K562 (cell line): ENCODE measurements around the gene ZNF865. TPM values are rescaled to one million over a fixed set of nuclear protein-coding genes. Genes with fewer than 3 reads are reported as not detected.

Source experiments
- ATAC-seq: fragments of 200-7000 bp; cut with Tn5 transposase; 3 replicates; pipeline ENCODE4 v1.9.1; 2020; ENCODE audit warnings: moderate library complexity
- BruUV-seq: library from RNA; stranded (reverse); fragments of 400-500 nt; replicated peaks from 2 replicates; lab custom pipeline; 2021; lab: Mats Ljungman, UMichigan
- CTCF ChIA-PET: fragments of 300-600 bp; formaldehyde crosslinking; extraction: SDS; loops from one replicate; lab custom pipeline; 2021; ENCODE audit warnings: low intra/inter-chr PET ratio; lab: Yijun Ruan, JAX
- POLR2A ChIA-PET: fragments of 300-600, 350-650 bp; sonication (Branson Sonifier 250); formaldehyde crosslinking; extraction: SDS; loops from one replicate; lab custom pipeline; 2021; ENCODE audit warnings: antibody characterized with exemption, inconsistent platforms; lab: Yijun Ruan, JAX
- DNase-seq, 4 experiments: peaks; one replicate each; pipeline versions ENCODE4 v3.0.0 to v3.0.0-alpha.2; 2011 to 2018; ENCODE audit warnings: low spot score in 3 of 4, mixed read lengths in 3 of 4; ENCODE audit errors: extremely low read depth in 1 of 4
- FAIRE-seq: peaks from 2 replicates; lab custom pipeline; 2011; peaks lifted over from hg19 to GRCh38; lab: Jason Lieb, UNC
- H2AFZ ChIP-seq: 2 replicates; pipeline ENCODE4 v1.6.0; 2011; ENCODE audit warnings: low read depth, low read length, control low read depth, inconsistent platforms
- H3K27ac ChIP-seq: fragments of 200-600 bp; 3 replicates; pipeline ENCODE4 v1.8.0; 2011; ENCODE audit warnings: low read depth, mild to moderate bottlenecking, control low read depth, inconsistent platforms, low read length, moderate library complexity, mixed read lengths; ENCODE audit errors: extremely low read depth
- H3K27me3 ChIP-seq, 2 experiments: fragments of 300-600 bp in 1 of 2; 2 replicates in 1 of 2; 3 replicates in 1 of 2; pipeline versions ENCODE4 v1.6.0 to v1.8.0; 2011; ENCODE audit warnings: inconsistent platforms in 2 of 2, low read length in 2 of 2, mild to moderate bottlenecking in 1 of 2, mixed read lengths in 1 of 2, moderate library complexity in 1 of 2; ENCODE audit not compliant: control insufficient read depth in 2 of 2, insufficient read depth in 2 of 2
- H3K36me3 ChIP-seq: fragments of 300-600 bp; 3 replicates; pipeline ENCODE4 v1.8.0; 2011; ENCODE audit warnings: mild to moderate bottlenecking, low read length, inconsistent platforms; ENCODE audit not compliant: control insufficient read depth, insufficient read depth
- H3K4me1 ChIP-seq, 2 experiments: fragments of 200-600 bp in 1 of 2; replicated peaks in 1 of 2; 2 replicates in 1 of 2; 3 replicates in 1 of 2; pipeline versions ENCODE4 v1.5.1 to v1.8.0; 2011; ENCODE audit warnings: inconsistent platforms in 2 of 2, low read length in 2 of 2, mild to moderate bottlenecking in 1 of 2, mixed read lengths in 1 of 2, moderate library complexity in 1 of 2; ENCODE audit not compliant: control insufficient read depth in 2 of 2, insufficient read depth in 2 of 2
- H3K4me2 ChIP-seq: 2 replicates; pipeline ENCODE4 v1.6.1; 2011; ENCODE audit warnings: low read length, control low read depth, inconsistent platforms, mixed read lengths; ENCODE audit not compliant: insufficient read depth
- H3K4me3 ChIP-seq: fragments of 200-600 bp; sonication (generic), shearing (Covaris generic); 2 replicates; pipeline ENCODE4 v1.5.1; 2016; ENCODE audit warnings: control low read depth, inconsistent platforms
- H3K79me2 ChIP-seq: fragments of 200-600 bp; 3 replicates; pipeline ENCODE4 v1.8.0; 2011; ENCODE audit warnings: low read length, inconsistent platforms; ENCODE audit not compliant: control insufficient read depth, insufficient read depth
- H3K9ac ChIP-seq, 2 experiments: 2 replicates each; pipeline versions ENCODE4 v1.6.0 to v1.6.1; 2011; ENCODE audit warnings: low read depth in 2 of 2, low read length in 2 of 2, control low read depth in 1 of 2, inconsistent platforms in 1 of 2, mild to moderate bottlenecking in 1 of 2, mixed read lengths in 1 of 2; ENCODE audit not compliant: insufficient read depth in 1 of 2
- H3K9me1 ChIP-seq: one replicate; pipeline ENCODE4 v1.6.0; 2011; ENCODE audit warnings: inconsistent platforms, mild to moderate bottlenecking, low read length, moderate library complexity; ENCODE audit not compliant: control insufficient read depth, insufficient read depth
- H3K9me3 ChIP-seq: replicated peaks from 2 replicates; pipeline ENCODE4 v1.5.1; 2011; ENCODE audit warnings: low read depth, low read length, inconsistent platforms; ENCODE audit not compliant: control insufficient read depth, insufficient read depth
- H4K20me1 ChIP-seq: replicated peaks from 2 replicates; pipeline ENCODE4 v1.6.1; 2011; ENCODE audit warnings: low read length, inconsistent platforms, mixed read lengths; ENCODE audit not compliant: control insufficient read depth, insufficient read depth
- CC2D1A ChIP-seq: fragments of 450-650 bp; IDR thresholded peaks from 2 replicates; pipeline ENCODE4 v1.6.1; 2017; ENCODE audit warnings: mild to moderate bottlenecking
- CEBPG ChIP-seq, 3 experiments: fragments of 200-800 bp in 1 of 3; sonication (Bioruptor generic) in 1 of 3; sonication (generic) in 1 of 3; formaldehyde crosslinking in 1 of 3; IDR thresholded peaks in 2 of 3; conservative IDR thresholded peaks in 1 of 3; 2 replicates each; pipeline versions ENCODE4 v1.6.1 to v1.8.0; 2016 to 2022; ENCODE audit warnings: missing compliant biosample characterization in 2 of 3, missing genetic modification characterization in 2 of 3, mild to moderate bottlenecking in 1 of 3, missing genetic modification reagents in 1 of 3
- CSDE1 ChIP-seq, 2 experiments: fragments of 450-650 bp; IDR thresholded peaks; 2 replicates each; pipeline ENCODE4 v1.6.1; 2016; ENCODE audit warnings: mild to moderate bottlenecking in 1 of 2
- FOXA3 ChIP-seq, 2 experiments: fragments of 450-650 bp in 1 of 2; sonication (generic) in 1 of 2; formaldehyde crosslinking; IDR thresholded peaks in 1 of 2; conservative IDR thresholded peaks in 1 of 2; 2 replicates each; pipeline versions ENCODE4 v1.4.0 to v1.8.0; 2020 to 2022; ENCODE audit warnings: mild to moderate bottlenecking in 2 of 2, missing genetic modification reagents in 1 of 2
- GABPB1 ChIP-seq: sonication (generic); formaldehyde crosslinking; IDR thresholded peaks from 2 replicates; pipeline ENCODE4 v1.8.0; 2022; ENCODE audit warnings: mild to moderate bottlenecking, missing genetic modification reagents
- HCFC1 ChIP-seq: IDR thresholded peaks from 2 replicates; pipeline ENCODE4 v1.6.1; 2012; ENCODE audit warnings: low read depth, low read length, improper control_type of control experiment
- JUND ChIP-seq, 2 experiments: IDR thresholded peaks; 2 replicates in 1 of 2; 3 replicates in 1 of 2; pipeline ENCODE4 v1.6.1; 2011; ENCODE audit warnings: borderline replicate concordance in 2 of 2, low read depth in 2 of 2, low read length in 2 of 2, improper control_type of control experiment in 1 of 2, missing biosample characterization in 1 of 2, missing genetic modification characterization in 1 of 2, missing genetic modification reagents in 1 of 2
- NR4A1 ChIP-seq, 2 experiments: fragments of 250-450 bp in 1 of 2; fragments of 450-650 bp in 1 of 2; sonication (Bioruptor Pico) in 1 of 2; IDR thresholded peaks; 2 replicates each; pipeline versions ENCODE4 v1.4.0 to v1.6.1; 2016 to 2020; ENCODE audit warnings: mild to moderate bottlenecking in 2 of 2, missing compliant biosample characterization in 1 of 2, missing genetic modification characterization in 1 of 2, moderate library complexity in 1 of 2
- OTX1 ChIP-seq: fragments of 450-650 bp; formaldehyde crosslinking; IDR thresholded peaks from 2 replicates; pipeline ENCODE4 v1.4.0; 2022; ENCODE audit warnings: mild to moderate bottlenecking
- POLR2AphosphoS2 ChIP-seq: IDR thresholded peaks from 2 replicates; pipeline ENCODE4 v1.6.1; 2012; ENCODE audit warnings: low read length, improper control_type of control experiment
- POLR2AphosphoS5 ChIP-seq: IDR thresholded peaks from 2 replicates; pipeline ENCODE4 v1.6.1; 2011; ENCODE audit warnings: mild to moderate bottlenecking, low read depth, low read length, moderate library complexity; ENCODE audit not compliant: control insufficient read depth, insufficient read depth
- POLR2G ChIP-seq: fragments of 200-400 bp; formaldehyde crosslinking; IDR thresholded peaks from 2 replicates; pipeline ENCODE4 v1.6.1; 2017; ENCODE audit warnings: low read depth, mild to moderate bottlenecking, antibody characterized with exemption, low read length, moderate library complexity
- PTRF ChIP-seq: fragments of 450-650 bp; IDR thresholded peaks from 2 replicates; pipeline ENCODE4 v1.6.1; 2016; ENCODE audit warnings: mild to moderate bottlenecking, missing genetic modification characterization, missing compliant biosample characterization
- TRIM24 ChIP-seq, 2 experiments: fragments of 450-650 bp; IDR thresholded peaks; 2 replicates each; pipeline ENCODE4 v1.6.1; 2016
- ZFX ChIP-seq: sonication (generic); formaldehyde crosslinking; IDR thresholded peaks from 2 replicates; pipeline ENCODE4 v1.8.0; 2022; ENCODE audit warnings: mild to moderate bottlenecking, missing genetic modification reagents, moderate library complexity
- ZNF324 ChIP-seq: fragments of 250-450 bp; sonication (Bioruptor Pico); IDR thresholded peaks from 2 replicates; pipeline ENCODE4 v1.4.0; 2020; ENCODE audit warnings: mild to moderate bottlenecking
- ZNF764 ChIP-seq: fragments of 250-450 bp; sonication (Bioruptor Pico); IDR thresholded peaks from 2 replicates; pipeline ENCODE4 v1.4.0; 2020; ENCODE audit warnings: low read depth, mild to moderate bottlenecking, moderate library complexity
- WGBS: fragments of 100-300 bp; shearing (Covaris generic); methylation state at CpG from one replicate; pipeline ENCODE4 v1.1.6; 2016; ENCODE audit warnings: low coverage, mixed read lengths; ENCODE audit not compliant: insufficient coverage; ENCODE audit errors: missing lambda C conversion rate; 5-methylcytosine and 5-hydroxymethylcytosine counted together
- in situ Hi-C: fragments of 300-500 bp; cut with MboI; formaldehyde crosslinking; loops from 4 replicates; pipeline ENCODE4 v1.15.0; 2018; ENCODE audit warnings: inconsistent platforms, mixed read lengths
- intact Hi-C: fragments of 100-400 bp; cut with micrococcal nuclease; formaldehyde crosslinking; loops from 2 replicates; pipeline ENCODE4 v1.14.2; 2022
- polyA plus RNA-seq, 8 experiments: library from polyadenylated mRNA; depleted of rRNA in 4 of 8; stranded (reverse) in 5 of 8; unstranded in 3 of 8; fragments of >200 nt; fragmentation: Nextera tagmentation in 2 of 8; fragmentation: Illumina TruSeq in 1 of 8; extraction: Ambion mirVana in 2 of 8; extraction: Trizol in 1 of 8; gene quantifications; 2 replicates each; pipeline versions ENCODE4 v1.2.1 to v1.2.3, GENCODE V29; 2011 to 2014; ENCODE audit warnings: inconsistent platforms in 1 of 8, missing spikeins in 1 of 8
- total RNA-seq, 7 experiments: library from RNA; depleted of rRNA in 6 of 7; stranded (reverse); fragments of >200 nt in 6 of 7; fragmentation: Illumina TruSeq in 2 of 7; extraction: Trizol in 2 of 7; gene quantifications; 2 replicates each; pipeline versions ENCODE4 v1.2.1 to v1.2.3, GENCODE V29; 2011 to 2021; ENCODE audit warnings: low replicate concordance in 1 of 7
- TF ChIP-seq, protein P1 (sequence below): fragments of 450-650 bp; formaldehyde crosslinking; IDR thresholded peaks from 2 replicates; pipeline ENCODE4 v1.4.0; 2020; ENCODE audit warnings: mild to moderate bottlenecking, mixed read lengths

The ZNF865 gene
- total and polyA plus RNA-seq, 9 of the 15 experiments (the other 6 are each of a cell fraction or from before 2014, with no cell fraction given): 0.40 to 18.8 (median 1.6) TPM; not detected in 2

DNA sequence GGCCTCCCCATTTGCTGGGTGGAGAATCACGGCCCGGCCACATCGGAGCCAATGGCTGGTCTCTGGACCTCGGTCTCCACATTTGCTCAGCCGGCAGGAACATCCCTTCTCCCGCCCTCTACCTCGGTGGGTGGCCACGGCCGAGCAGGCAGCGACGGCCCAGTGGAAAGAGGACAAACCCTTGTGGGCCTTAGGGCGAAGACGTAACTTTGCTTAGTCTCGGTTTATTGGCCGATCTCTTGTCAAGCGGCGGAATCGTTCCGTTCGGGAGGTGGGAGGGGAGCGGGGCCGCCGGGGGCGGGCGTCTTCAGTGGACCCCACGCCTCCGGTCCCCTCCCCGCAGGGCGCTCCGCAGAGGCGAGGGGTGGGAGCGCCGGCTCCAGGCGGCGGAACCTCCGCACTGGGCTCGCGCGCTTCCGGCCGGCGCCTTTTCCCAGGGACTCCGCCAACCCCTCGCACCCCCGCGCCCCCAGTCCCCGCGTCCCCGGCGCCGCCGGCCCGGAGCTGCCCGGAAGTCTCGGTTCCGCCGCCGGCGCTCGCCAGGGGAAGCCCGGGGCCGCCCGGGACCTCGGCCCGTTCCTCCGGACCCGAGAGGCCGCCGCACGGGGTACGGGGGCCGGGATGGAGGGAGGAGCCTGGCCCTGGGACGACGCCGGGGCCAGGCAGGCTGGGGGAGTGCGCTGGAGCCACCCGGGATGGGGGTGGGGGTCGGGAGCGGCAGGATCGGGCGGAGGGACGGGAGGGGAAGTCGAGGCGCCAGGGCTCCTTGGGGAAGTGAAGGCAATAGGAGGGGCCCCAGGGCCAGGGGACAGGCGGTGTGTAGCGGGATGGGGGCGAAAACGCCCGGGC lies 35.4 kb downstream of the ZNF865 start, which contains the start of gene ZNF580:
ZNF580 (plus strand) TSS at position 426 of the 849 bp plus-strand sequence. CDS start 1,507 bp downstream, outside the sequence.
- peaks cover 30% of the 10 kb centered on the region; the same call in 2 of the 3 replicates for H3K36me3 ChIP-seq
- H3K9ac ChIP-seq: peak within 1 kb of the TSS; percentile 79 to 89
- ATAC-seq (peak; percentile 79), FAIRE-seq (peak; percentile 78), DNase-seq (peak; percentile 80 to 87 (median 86))
- H3K79me2 ChIP-seq: peaks cover 85% of the 10 kb centered on the region
- H3K4me3 ChIP-seq: peak within 1 kb of the TSS; percentile 94
- 5% methylated on average over 27 of the region's 89 CpGs for WGBS
- in situ Hi-C loops (loop anchor here (25.0 kb wide), 2 partner anchors 504 to 672 kb away; partner anchors contain the start of genes TNNT1 and ZSCAN5A), intact Hi-C loops (no loop called here)
- H3K9me1 ChIP-seq: no peaks in the 10 kb centered on the region
- ChIA-PET POLR2A (interaction anchor here (0.6 to 1.0 kb wide), 2 partner anchors 23 to 798 kb away, joined by 3 to 4 read pairs; no protein-coding TSS in a partner anchor), CTCF (interaction anchor here (1.1 to 1.2 kb wide), 2 partner anchors 13 kb away, joined by 5 read pairs; partner anchors contain the start of gene U2AF2)
- H3K27me3 ChIP-seq: no peaks in the 10 kb centered on the region
- BruUV-seq: no TSS peak
- H3K4me1 ChIP-seq: peaks cover 43 to 64% of the 10 kb centered on the region in 2 experiments
- no peaks in the 10 kb centered on the region for H3K9me3 ChIP-seq
- H3K27ac ChIP-seq: peak within 1 kb of the TSS; percentile 74
- H2AFZ ChIP-seq: peak within 1 kb of the TSS; percentile 58
- peak within 1 kb of the TSS; percentile 91 for H3K4me2 ChIP-seq
- H4K20me1 ChIP-seq: no peaks in the 10 kb centered on the region
- TF ChIP-seq HCFC1 (peak; percentile 56), FOXA3 (CRISPR knock-in tag; conservative IDR thresholded peaks at IDR 0.05 in 1 of 2, IDR thresholded peaks at IDR 0.05 in 1 of 2) (no peak), OTX1 (peak; percentile 69; the same call in 1 of the 2 replicates), TRIM24 (IDR thresholded peaks at IDR 0.05) (peak in 1 of 2 experiments; percentile 63; a peak in 1 of 4 replicates), CSDE1 (IDR thresholded peaks at IDR 0.05) (no peak), CC2D1A (no peak), NR4A1 (CRISPR knock-in tag; IDR thresholded peaks at IDR 0.05) (no peak), NR4A1 (tag; IDR thresholded peaks at IDR 0.05) (no peak), POLR2AphosphoS5 (0 out of 2 replicates have a peak, but pooled peaks have one; percentile 37), PTRF (tag) (no peak), ZNF764 (peak; percentile 57; the same call in 1 of the 2 replicates), POLR2G (peak; percentile 76), CEBPG (CRISPR knock-in tag; IDR thresholded peaks at IDR 0.05) (no peak), CEBPG (tag; conservative IDR thresholded peaks at IDR 0.05 in 1 of 2, IDR thresholded peaks at IDR 0.05 in 1 of 2) (no peak), ZFX (CRISPR knock-in tag) (peak; percentile 62; the same call in 1 of the 2 replicates), GABPB1 (CRISPR knock-in tag) (peak; percentile 82; the same call in 1 of the 2 replicates), ZNF324 (CRISPR knock-in tag) (no peak), POLR2AphosphoS2 (0 out of 2 replicates have a peak, but pooled peaks have one; percentile 11), JUND (IDR thresholded peaks at IDR 0.05; ENCODE audit: borderline replicate concordance, low read depth, low read length) (no peak), JUND (tag; IDR thresholded peaks at IDR 0.05; ENCODE audit: borderline replicate concordance, low read depth, low read length) (no peak)
- TF ChIP-seq, protein P1, sequence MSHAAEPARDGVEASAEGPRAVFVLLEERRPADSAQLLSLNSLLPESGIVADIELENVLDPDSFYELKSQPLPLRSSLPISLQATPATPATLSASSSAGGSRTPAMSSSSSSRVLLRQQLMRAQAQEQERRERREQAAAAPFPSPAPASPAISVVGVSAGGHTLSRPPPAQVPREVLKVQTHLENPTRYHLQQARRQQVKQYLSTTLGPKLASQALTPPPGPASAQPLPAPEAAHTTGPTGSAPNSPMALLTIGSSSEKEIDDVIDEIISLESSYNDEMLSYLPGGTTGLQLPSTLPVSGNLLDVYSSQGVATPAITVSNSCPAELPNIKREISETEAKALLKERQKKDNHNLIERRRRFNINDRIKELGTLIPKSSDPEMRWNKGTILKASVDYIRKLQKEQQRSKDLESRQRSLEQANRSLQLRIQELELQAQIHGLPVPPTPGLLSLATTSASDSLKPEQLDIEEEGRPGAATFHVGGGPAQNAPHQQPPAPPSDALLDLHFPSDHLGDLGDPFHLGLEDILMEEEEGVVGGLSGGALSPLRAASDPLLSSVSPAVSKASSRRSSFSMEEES: no peak
